HG02571 (cell line): ENCODE results near the gene CAPS.

Experiments used
- ATAC-seq: cut with Tn5 transposase; IDR thresholded peaks from one replicate; pipeline ENCODE4 v1.9.1; 2021; ENCODE audit warnings: mild to moderate bottlenecking, moderate library complexity; ENCODE audit not compliant: unreplicated experiment

The CAPS gene

DNA sequence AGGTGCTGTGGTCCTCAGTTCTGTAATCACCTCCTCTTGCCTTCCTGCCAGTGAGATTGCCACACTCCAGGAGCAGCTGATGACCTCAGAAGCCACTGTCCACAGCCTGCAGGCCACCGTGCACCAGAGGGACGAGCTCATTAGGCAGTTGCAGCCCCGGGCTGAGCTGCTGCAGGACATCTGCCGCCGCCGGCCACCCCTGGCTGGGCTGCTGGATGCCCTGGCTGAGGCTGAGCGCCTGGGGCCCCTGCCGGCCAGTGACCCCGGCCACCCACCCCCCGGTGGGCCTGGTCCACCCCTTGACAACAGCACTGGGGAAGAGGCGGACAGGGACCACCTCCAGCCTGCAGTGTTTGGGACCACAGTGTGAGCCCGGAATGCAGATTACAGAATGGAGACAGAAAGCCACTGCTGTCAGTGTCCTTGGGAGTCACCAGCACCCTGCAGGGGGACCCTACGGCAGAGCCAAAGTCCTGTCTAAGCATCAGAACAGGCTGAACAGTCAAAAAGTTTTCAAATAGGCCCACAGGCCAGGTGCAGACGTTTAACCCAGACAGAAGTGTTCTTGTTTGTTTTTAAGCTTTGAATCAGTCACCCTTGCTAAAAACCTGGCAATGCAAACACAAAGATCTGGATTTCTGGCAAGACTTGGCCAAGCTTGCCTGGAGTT lies 5.1 kb upstream of the CAPS start:
- no peak for ATAC-seq

DNA sequence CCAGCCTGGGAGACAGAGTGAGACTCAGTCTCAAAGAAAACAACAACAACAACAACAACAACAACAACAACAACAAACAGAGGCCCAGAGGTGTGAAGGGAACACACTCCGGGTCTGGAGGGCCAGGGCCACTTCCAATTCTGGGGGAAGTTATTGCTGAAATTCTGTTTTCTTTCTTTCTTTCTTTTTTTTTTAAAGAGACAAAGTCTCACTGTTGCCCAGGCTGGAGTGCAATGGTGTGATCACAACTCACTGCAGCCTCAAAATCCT lies 3.5 kb upstream of the CAPS start:
- no peak for ATAC-seq

DNA sequence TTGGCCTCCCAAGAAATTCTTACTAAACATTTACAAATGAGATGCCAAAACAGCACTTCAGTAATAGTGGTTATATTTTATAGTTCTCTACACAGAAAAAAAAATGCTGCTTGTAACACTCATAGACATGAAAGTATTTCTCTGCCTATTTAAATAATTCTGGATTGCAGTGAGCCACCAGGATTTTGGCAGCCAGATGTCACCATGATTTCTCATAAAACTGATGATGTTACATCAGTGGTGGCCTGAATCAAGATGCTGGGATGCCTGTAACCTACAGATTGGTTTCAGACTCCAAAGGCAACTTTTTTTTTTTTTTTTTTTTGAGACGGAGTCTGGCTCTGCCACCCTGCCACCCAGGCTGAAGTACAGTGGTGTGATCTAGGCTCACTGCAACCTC lies 2.7 kb upstream of the CAPS start:
- ATAC-seq, result no peak

DNA sequence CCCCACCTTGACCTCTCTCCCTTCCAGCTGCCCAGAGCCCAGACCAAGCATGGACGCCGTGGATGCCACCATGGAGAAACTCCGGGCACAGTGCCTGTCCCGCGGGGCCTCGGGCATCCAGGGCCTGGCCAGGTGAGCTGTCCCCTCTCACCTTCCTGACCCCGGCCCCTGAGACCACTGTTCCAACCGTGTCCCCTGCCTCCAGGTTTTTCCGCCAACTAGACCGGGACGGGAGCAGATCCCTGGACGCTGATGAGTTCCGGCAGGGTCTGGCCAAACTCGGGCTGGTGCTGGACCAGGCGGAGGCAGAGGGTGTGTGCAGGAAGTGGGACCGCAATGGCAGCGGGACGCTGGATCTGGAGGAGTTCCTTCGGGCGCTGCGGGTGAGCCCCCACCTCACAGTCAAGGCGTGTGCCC lies 312 bp downstream of the CAPS start:
- no peak for ATAC-seq

DNA sequence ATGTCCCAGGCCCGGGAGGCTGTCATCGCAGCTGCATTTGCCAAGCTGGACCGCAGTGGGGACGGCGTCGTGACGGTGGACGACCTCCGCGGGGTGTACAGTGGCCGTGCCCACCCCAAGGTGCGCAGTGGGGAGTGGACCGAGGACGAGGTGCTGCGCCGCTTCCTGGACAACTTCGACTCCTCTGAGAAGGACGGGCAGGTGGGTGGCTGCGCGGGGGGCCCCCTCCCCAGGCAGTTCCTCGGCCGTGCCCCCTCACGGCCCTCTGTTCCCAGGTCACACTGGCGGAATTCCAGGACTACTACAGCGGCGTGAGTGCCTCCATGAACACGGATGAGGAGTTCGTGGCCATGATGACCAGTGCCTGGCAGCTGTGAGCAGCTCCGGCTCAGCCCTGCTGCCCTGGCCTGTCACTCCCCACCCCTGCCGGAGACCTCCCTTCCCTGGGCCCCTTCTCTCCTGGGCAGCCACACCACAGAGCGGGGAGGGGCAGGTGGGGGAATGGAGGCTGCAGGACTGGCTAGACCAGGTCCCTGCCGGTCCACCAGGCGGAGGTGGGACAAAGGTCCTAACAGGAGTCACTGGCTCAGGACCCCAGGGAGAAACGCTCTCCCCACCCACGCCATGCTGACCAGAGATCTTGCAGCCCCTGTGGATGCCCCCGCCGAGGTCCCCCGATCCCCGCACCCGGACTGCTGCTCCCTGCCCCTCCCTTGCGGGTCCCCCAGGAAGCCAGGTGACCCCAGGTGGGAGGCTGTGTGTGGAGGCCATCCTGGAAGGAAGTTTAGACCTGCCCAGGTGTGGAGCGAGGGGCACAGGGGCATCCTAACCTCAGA lies 1.1 kb downstream of the CAPS start:
- ATAC-seq, result no peak

DNA sequence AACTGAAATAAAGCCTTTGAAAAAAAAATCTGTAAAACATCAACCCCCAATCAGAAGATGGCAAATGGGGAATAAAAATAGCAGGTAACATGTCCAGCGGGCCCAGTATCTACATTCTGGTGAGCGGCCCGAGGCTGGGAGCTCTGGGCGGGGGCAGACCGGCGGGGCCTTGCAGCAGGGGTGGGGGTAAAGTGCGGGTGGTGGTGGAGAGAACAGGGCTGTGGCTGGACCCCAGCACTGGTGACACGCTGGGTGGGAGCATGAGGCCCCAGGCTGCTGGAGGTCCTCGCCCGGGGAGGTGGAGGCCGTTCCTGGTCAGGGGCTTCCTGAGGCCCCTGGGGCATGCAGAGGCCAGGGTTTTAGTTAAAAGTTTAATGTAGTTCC lies 1.7 kb downstream of the CAPS start:
- no peak for ATAC-seq

DNA sequence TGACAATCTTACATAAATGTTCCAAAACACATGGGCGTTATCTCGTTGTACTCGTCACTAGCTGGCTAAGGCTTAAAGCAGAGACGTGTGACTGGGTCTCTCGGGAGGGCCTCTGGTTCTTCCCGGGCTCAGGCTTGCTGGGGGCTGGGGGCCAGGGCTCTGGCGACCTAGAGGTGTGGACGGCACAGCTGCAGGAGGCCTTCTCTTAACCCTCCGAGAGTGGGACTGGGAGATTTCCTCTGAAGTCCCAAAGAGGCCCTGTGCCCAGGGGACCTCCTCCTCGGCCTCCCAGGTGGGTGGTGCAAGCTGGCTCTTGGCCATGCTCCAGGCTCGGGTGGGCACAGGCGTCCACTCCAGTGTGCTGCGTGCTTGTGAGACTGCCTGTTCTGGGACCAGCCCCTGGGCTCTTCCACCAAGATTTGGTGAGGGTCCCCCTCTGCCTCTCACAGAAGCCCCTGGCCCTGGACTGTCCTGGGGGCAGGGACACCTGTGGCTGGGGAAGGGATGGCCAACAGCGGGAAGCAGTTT lies 2.2 kb downstream of the CAPS start:
- ATAC-seq, result no peak

DNA sequence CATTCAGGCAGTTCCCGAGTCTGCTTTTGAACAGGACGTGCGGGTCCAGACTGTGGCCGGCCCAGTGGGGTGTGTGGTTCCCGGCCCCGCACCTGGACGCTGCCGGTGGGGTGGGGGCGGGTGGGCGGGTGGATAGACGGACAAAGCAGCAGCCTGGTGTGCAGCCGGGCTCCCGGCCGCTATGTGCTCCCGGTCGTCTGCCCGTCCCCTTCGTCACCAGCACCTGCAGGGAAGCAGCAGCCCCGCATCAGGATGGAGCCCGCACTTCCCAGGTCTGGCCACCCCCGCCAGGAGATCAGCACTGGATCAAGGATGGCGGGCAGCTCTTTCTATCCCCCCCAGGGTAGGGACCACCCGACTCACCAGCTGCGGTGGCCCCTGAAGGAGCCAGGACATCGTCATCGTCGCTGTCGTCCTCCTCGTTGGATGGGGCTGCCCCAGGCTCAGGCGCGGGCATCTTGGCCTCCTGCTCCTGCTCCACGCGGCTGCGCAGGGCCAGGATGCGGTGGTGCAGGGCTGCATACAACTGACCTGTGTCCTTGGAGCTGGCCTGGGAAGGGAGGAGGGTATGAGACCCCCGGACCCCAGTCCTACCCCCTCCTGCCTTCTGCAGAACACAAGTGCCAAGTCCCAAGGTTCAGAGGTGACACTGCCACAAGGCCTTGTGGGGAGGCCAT lies 3.5 kb downstream of the CAPS start:
- no peak for ATAC-seq

DNA sequence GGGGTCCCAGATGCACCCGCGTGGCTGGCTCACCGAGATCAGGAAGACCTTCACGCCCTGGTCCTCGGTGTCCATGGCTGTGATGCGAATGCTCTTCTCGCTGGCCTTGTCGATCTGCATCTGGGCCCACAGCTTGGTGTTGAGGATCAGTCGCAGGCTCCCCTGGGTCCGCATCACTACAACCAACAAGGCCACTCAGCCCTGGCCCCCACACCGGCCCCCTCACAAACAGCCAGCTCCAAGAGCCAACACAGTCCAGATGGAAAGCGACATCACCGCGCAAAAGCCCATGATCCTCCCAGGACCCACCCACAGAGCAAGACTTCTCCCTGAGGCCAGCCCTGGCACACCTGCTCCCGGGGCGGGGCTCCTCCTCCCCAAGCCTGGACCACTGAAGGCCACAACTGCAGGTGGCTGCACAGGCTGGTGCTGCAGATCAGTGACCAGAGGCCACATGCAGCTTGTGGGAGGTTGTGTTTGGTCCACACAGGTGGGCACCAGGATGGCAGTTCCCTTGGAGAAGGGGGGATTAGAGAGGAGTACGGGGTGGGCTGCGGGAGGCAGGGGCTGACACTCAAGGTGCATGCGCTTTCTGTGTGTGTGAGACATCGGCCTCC lies 4.5 kb downstream of the CAPS start:
- ATAC-seq, result no peak

DNA sequence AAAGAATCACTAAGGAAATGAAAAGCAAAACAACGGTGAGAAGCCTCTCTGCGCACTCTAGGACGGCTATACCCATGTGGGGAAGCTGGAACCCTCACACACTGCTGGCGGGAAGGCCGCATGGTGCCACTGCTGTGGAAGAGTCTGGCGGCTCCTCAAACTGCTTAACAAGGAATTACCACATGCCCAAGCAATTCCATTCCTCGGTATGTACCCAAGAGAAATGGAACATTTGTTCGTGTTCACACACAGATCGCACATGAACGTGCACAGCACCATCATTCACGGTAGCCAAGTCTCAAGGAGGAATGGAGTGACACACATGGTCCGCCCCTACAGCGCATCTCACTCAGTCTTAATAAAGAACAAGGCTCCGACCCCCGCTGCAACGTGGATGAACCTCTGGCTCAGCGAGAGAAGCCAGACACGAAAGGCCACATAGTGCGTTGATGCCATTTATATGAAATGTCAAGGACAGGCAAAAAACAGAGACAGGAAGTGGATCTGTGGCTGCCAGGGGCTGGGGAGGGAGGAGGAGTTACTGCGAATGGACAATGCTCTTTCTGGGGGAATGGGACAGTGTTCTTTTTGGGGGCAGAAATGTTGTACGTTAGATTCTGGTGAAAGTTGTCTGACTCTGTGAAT lies 7.6 kb downstream of the CAPS start:
- ATAC-seq, result no peak

DNA sequence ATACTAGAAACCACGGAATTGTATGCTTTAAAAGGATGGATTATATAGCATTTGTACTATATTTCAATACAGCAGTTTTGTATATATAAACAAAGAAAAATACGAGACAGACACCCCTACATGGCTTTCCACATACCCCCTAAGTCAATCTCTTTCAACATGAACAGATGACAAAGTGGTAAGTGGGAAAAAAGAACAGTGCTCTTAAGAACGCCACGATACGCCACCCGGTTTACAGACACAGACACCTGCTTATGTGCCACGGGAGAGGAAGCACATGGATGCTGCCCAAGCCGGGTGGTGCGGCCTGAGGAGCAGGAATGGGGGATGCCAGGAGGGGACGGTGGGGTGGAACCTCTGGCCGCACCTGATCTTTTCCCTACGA lies 8.1 kb downstream of the CAPS start:
- ATAC-seq, result no peak

DNA sequence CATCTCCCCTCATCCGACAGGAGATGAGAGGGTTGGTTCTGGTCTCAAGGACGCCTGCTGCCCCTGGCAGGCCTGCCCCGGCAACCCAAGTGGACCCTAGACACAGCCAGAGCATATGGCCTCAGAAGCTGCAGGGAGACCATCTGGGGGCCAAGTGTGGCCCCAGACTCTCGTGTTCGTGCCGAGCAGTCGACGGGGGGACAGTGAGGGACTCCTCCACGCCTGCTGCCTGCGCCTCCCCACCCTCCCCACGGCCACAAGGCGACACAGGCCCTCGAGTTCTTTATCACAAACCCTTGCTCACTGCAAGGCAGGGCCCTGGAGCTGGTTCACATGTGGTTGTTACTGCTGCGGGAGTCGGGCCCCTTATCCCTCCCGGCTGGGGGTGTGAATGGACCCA lies 9.3 kb downstream of the CAPS start:
- ATAC-seq, result no peak

DNA sequence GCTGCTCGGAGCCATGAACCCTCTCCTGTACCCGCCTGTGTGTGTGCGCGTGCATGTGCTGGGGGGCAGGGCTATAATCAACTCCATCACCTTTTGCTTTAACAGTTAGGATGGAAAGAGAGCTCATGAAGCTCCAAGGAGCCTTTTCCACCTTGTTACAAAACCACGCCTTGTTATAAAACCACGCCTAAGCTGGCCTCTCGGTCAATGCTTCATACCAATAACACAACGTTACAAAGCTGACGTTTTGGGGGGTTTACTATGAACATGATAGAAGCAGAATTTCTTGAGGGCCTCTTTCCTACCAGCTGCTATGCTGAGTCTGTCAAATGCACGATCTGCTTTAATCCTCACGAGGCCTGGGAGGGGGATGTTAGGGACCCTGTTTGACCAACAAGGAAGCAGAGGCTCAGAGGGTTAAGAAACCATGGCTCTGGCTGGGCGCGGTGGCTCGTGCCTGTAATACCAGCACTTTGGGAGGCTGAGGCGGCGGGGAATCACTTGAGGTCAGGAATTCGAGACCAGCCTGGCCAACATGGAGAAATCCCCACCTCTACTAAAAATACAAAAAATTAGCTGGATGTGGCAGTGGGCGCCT lies 11.9 kb downstream of the CAPS start:
- ATAC-seq, result no peak

DNA sequence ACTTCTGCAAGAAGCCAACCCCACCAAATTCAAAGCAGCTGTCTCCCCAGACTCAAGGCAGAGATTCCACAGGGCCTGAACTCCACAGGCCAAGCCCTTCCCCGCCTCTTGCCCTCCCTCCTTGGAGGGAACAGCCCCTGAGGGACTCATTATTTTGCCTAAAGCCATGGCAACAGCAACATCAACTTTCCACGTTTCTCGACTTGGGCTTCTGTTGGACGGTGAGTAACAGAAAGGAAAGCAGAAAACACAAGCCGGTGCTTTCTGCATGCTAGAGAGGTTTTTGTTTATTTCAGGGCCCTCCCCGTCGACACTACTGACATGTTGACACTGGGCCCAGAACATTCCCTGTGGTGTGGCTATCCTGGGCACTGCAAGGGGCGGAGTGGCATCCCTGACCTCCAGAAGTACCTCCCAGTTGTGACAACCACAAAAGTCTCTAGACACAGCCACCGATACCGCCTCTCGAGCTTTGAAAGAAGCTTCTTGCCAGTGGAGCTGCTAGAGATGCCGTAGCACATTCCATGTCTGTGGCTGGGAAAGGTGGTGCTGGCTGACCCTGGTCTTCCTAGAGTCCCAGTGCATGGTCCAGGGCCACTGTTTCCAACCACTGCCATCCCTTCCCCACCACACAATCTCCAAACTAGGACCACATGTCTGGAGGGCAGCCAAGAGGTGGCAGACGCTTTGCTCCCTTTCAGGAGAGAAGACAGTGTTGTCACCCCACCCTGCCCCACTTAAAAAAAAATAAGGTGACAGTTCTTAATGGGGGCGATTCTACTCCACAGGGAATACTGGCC lies 12.8 kb downstream of the CAPS start:
- no peak for ATAC-seq

DNA sequence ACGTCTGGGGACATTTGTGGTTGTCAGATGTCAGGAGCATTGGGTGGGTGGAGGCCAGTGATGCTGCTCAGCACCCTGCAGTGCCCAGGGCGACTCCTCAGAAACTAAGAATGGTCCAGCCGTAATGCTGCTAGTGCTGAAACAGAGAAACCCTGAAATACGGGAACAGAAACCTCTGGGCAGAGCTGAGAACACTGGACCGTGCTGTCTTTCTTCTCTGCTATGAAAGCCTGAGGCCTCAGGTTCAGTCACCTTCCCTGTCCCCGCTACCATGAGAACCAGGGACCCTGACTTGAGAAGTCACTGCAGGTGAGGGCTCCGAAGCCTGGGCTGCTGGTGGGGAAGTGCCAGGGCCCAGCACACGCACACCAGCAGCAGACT lies 13.4 kb downstream of the CAPS start:
- no peak for ATAC-seq

DNA sequence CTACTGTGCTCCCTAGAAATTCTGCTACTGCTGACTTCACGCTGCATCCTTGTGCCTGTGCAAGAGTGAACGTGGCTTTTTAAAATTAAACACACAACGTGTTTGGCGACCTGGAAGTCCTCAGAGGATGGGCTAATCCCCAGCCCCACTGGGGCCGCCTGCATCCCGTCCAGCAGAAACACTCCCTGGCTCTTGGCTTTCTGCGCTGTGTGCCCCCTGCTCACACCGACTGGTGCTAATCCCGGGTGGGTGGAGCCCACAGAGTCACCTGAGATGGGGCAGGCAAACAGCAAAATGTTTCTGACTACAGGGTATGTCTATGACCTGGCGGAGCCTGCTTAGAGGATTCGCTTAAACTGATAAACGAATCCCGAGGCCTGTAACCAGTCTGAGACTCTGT lies 15.1 kb downstream of the CAPS start:
- ATAC-seq, result no peak

DNA sequence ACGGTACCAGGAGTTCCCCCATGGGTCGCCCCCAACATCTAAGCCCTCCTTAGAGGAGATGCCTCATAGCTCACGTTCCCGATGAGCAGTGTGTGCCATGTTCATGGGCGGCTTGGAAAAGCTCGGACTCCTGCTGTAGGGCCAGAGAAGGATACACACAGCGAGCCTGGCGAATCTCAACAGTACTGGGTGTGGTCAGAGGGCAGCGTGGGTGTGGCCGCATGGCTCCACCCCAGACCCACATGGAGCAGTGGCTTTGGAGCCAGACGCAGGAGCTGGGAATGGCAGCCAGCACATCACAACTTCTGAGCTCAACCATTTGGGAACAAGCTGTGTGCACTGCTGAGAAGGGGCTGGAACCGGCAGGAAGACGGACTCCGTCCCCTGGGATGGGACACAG lies 15.6 kb downstream of the CAPS start:
- ATAC-seq, result no peak

DNA sequence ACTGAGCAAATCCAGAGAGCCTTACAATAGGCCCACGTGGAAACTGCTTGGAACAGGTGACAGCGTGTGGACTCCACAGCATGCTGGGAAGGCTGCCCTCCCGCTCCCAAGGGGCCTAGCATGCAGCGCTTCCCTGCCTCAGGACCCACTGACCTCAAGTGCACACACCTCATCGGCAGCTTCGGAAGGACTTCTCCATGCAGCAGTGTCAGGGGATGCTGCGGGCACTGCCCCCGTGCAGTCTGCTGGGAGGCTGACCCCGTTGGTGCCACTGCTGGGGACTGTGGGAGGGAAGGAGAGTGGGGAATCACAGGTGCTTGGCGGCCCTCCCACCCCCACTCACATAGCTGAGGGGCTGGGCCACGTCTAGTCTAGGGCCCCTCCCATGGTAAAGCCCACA lies 17.2 kb downstream of the CAPS start:
- ATAC-seq, result no peak

DNA sequence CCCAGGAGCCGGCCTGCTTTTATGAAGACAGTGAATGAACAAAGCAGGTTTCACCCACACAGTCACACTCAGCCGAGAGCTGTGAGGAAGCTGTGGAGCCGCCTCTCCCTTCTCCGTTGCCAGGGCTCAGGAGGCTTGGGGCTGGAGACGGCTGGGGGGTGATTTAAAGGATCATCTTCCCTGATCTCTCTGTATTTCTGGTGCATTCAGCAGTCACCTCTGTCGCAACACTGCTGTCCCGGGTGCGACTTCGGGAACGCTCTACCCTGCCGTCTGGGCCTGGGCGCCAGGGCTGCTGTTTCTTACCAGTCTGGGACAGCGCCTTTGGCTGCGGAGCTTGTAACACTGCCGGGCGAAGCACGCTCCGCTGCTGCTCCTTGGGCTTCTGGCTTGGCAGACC lies 18.1 kb downstream of the CAPS start:
- no peak for ATAC-seq

DNA sequence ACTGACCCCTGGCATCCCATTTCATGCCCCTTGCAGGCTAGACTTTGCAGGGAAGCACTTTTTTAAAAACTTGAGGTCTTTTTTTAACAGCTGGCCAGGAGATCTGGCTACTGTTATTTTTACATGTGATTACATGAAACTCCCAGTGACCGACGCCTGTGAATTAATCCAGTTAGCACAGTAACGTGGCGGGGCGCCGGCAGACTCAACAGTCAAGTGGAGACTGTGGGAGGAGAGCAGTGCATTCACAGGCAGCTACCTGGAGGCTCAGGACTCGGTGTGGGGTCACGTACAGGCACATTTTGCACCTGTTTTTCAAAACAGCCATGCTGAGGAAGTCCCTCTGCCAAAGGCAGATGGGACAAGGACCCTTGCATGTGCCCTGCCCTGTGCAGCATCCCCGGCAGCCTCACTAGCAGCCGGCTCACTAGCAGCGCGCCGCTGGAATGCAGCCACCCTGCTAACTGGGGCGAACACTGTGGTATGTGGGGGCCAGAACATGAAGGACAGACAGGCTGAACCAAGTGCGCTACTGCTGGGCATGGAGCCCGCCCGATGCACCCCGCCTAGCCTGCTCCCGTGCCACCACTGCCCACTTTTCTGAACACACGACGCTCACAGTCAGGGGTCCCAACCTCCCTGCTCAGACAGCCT lies 18.7 kb downstream of the CAPS start:
- ATAC-seq, result no peak
